Ishikawa (cell line): ENCODE measurements around the gene ANKRD36C.
"Not testable (repeated sequence)": the region's sequence is repeated elsewhere in the genome, so short reads cannot be mapped to it uniquely, and the experiment has no call there.

Source experiments
- CREB1 ChIP-seq: IDR thresholded peaks from 2 replicates; pipeline ENCODE4 v1.6.1; 2012; ENCODE audit warnings: low read depth
- EGR1 ChIP-seq: IDR thresholded peaks from 2 replicates; pipeline ENCODE4 v1.6.1; 2012
- EP300 ChIP-seq: IDR thresholded peaks from 2 replicates; pipeline ENCODE4 v1.6.1; 2012; ENCODE audit warnings: borderline replicate concordance
- FOXM1 ChIP-seq: IDR thresholded peaks from 2 replicates; pipeline ENCODE4 v1.6.1; 2012; ENCODE audit warnings: low read depth, borderline replicate concordance
- MAX ChIP-seq: IDR thresholded peaks from 2 replicates; pipeline ENCODE4 v1.6.1; 2012
- NFIC ChIP-seq: IDR thresholded peaks from 2 replicates; pipeline ENCODE4 v1.6.1; 2012
- RAD21 ChIP-seq: IDR thresholded peaks from 2 replicates; pipeline ENCODE4 v1.6.1; 2012; ENCODE audit warnings: low read depth
- REST ChIP-seq: IDR thresholded peaks from 2 replicates; pipeline ENCODE4 v1.6.1; 2012; ENCODE audit warnings: low read depth, mild to moderate bottlenecking
- TAF1 ChIP-seq: IDR thresholded peaks from 2 replicates; pipeline ENCODE4 v1.6.1; 2012; ENCODE audit warnings: low read depth, mild to moderate bottlenecking
- TCF12 ChIP-seq: IDR thresholded peaks from 2 replicates; pipeline ENCODE4 v1.6.1; 2012; ENCODE audit warnings: low read depth
- TEAD4 ChIP-seq: IDR thresholded peaks from 2 replicates; pipeline ENCODE4 v1.6.1; 2012
- USF1 ChIP-seq: IDR thresholded peaks from 2 replicates; pipeline ENCODE4 v1.6.1; 2012
- YY1 ChIP-seq: IDR thresholded peaks from 2 replicates; pipeline ENCODE4 v1.6.1; 2012; ENCODE audit warnings: low read depth
- ZBTB7A ChIP-seq: IDR thresholded peaks from 2 replicates; pipeline ENCODE4 v1.6.1; 2012; ENCODE audit warnings: low read depth

ANKRD36C gene

GRCh38 chr2:95991351-95992094 lies at the start of gene ANKRD36C:
ANKRD36C (minus strand) TSS chr2:95991824; CDS start chr2:95991708, 116 bp downstream.
- TF ChIP-seq MAX: 0 out of 2 replicates have a peak, but pooled peaks have one; percentile 35

GRCh38 chr2:96034792-96035191 lies 43.2 kb upstream of the ANKRD36C start, which contains the start of gene GPAT2:
GPAT2 (minus strand) TSS chr2:96034916; CDS start chr2:96032359, 2,557 bp downstream.
- not testable (repeated sequence) for TF ChIP-seq YY1, MAX, TEAD4

GRCh38 chr2:96025194-96025492 lies 33.5 kb upstream of the ANKRD36C start:
- TF ChIP-seq USF1 (no peak), TAF1 (no peak), EGR1 (no peak), CREB1 (no peak), RAD21 (no peak)

GRCh38 chr2:96024336-96025193 lies 32.9 kb upstream of the ANKRD36C start:
- no peak for TF ChIP-seq REST
- TF ChIP-seq TAF1: no peak
- no peak for TF ChIP-seq RAD21
- no peak for TF ChIP-seq MAX
- no peak for TF ChIP-seq NFIC

- peak; percentile 94 for TF ChIP-seq RAD21
These were observed 31.2 kb upstream of the ANKRD36C start for GRCh38 chr2:96022701-96023447.

- TF ChIP-seq CREB1: peak; percentile 55; the same call in 1 of the 2 replicates
These were observed 18.9 kb upstream of the ANKRD36C start for GRCh38 chr2:96010320-96011128.

- TF ChIP-seq RAD21: peak; percentile 80
These were observed 1.1 kb upstream of the ANKRD36C start for GRCh38 chr2:95992520-95993272.

GRCh38 chr2:95836151-95836550 lies 155.5 kb downstream of the ANKRD36C start:
- no peak for TF ChIP-seq ZBTB7A
- TF ChIP-seq TEAD4: no peak
- no peak for TF ChIP-seq NFIC
- no peak for TF ChIP-seq RAD21
- no peak for TF ChIP-seq USF1
- no peak for TF ChIP-seq YY1
- TF ChIP-seq CREB1: no peak
- TF ChIP-seq TCF12: no peak
- no peak for TF ChIP-seq MAX
- no peak for TF ChIP-seq FOXM1
- TF ChIP-seq REST: no peak
- TF ChIP-seq EP300: no peak
- no peak for TF ChIP-seq EGR1
